ENCODE measurements around the gene LRRC32.

- no peak for TF ChIP-seq CTCF (IDR thresholded peaks at IDR 0.05)
- no peak for TF ChIP-seq POLR2AphosphoS5 (IDR thresholded peaks at IDR 0.05)
- TF ChIP-seq EP300 (IDR thresholded peaks at IDR 0.05): no peak
- no peak for TF ChIP-seq POLR2A (IDR thresholded peaks at IDR 0.05)
Observed at GRCh38 chr11:76699451-76700091, 29.0 kb upstream of the LRRC32 start.
